Type B pancreatic cell (in vitro differentiated cells): Measurements from ENCODE around the gene C20orf202. TPM values are rescaled to one million over a fixed set of nuclear protein-coding genes. Genes with fewer than 3 reads are reported as not detected.

Experiments used
- DNase-seq: peaks from one replicate; pipeline ENCODE4 v3.0.0; 2021; ENCODE audit warnings: mixed read lengths; ENCODE audit not compliant: unreplicated experiment; ENCODE audit errors: extremely low spot score
- H3K27ac Mint-ChIP-seq: 2 replicates; pipeline ENCODE4 v1.8.0; 2021; ENCODE audit warnings: mild to moderate bottlenecking, mixed read lengths
- H3K27me3 Mint-ChIP-seq: 2 replicates; pipeline ENCODE4 v1.8.0; 2021; ENCODE audit warnings: mixed read lengths
- H3K36me3 Mint-ChIP-seq: 2 replicates; pipeline ENCODE4 v1.8.0; 2021; ENCODE audit warnings: mixed read lengths
- H3K4me1 Mint-ChIP-seq: one replicate; pipeline ENCODE4 v1.8.0; 2021; ENCODE audit warnings: mixed read lengths; ENCODE audit not compliant: unreplicated experiment
- H3K4me3 Mint-ChIP-seq: 2 replicates; pipeline ENCODE4 v1.8.0; 2021; ENCODE audit warnings: mild to moderate bottlenecking, mixed read lengths
- H3K9me3 Mint-ChIP-seq: 2 replicates; pipeline ENCODE4 v1.8.0; 2021; ENCODE audit warnings: mixed read lengths
- total RNA-seq: library from RNA; stranded (reverse); gene quantifications from 2 replicates; pipeline ENCODE4 v1.2.1, GENCODE V29; 2021; ENCODE audit warnings: low replicate concordance
- TF ChIP-seq, protein P1 (sequence below): fragments of 200-600 bp; sonication (generic); conservative IDR thresholded peaks from 2 replicates; pipeline ENCODE4 v1.5.0; 2021; ENCODE audit warnings: antibody characterized with exemption, mild to moderate bottlenecking

Gene C20orf202
- total RNA-seq, 1 donor from 2014 or later = 0.24 TPM

DNA sequence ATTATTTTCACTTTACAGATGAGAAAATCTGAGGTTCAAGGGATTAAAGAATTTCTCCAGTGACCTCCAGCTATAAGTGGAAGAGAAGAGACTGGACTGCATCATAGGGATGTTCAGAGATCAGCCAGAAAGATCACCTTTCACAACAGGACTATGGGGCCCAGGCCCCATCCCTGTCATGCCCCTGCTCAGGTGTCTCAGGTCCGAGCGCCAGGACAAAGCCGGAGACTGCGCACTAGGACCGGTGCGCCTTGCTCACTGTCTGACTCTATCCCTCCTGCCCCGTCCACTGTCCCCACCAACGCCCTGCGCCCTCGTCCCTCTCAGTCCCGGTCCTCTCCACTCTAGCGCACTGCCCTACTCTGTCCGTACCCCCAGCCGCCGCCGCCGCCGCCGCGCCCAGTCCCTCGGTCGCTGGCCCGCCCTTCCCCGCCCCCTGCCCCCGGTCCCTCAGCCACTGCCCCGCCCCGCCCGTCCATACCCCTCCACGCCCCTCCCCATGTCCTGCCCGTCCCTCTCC is 22.1 kb downstream of the C20orf202 start:
- Mint-ChIP-seq H3K4me1 (no peaks in the 10 kb centered on the region), H3K27ac (peak overlapping the region; percentile 51), H3K27me3 (peaks cover 46% of the 10 kb centered on the region), H3K36me3 (no peaks in the 10 kb centered on the region), H3K9me3 (no peaks in the 10 kb centered on the region), H3K4me3 (peak overlapping the region; percentile 85)
- TF ChIP-seq, protein P1, sequence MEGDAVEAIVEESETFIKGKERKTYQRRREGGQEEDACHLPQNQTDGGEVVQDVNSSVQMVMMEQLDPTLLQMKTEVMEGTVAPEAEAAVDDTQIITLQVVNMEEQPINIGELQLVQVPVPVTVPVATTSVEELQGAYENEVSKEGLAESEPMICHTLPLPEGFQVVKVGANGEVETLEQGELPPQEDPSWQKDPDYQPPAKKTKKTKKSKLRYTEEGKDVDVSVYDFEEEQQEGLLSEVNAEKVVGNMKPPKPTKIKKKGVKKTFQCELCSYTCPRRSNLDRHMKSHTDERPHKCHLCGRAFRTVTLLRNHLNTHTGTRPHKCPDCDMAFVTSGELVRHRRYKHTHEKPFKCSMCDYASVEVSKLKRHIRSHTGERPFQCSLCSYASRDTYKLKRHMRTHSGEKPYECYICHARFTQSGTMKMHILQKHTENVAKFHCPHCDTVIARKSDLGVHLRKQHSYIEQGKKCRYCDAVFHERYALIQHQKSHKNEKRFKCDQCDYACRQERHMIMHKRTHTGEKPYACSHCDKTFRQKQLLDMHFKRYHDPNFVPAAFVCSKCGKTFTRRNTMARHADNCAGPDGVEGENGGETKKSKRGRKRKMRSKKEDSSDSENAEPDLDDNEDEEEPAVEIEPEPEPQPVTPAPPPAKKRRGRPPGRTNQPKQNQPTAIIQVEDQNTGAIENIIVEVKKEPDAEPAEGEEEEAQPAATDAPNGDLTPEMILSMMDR = no peak
- DNase-seq = no peak

GRCh38 chr20:1225783-1226654 is 22.8 kb downstream of the C20orf202 start, which contains the start of gene RAD21L1:
RAD21L1 (plus strand) TSS chr20:1226044; CDS start chr20:1228454, 2,410 bp downstream.
- peak; percentile 91 for DNase-seq
- Mint-ChIP-seq H3K27me3 (peaks cover 46% of the 10 kb centered on the region), H3K4me3 (peak within 1 kb of the TSS; percentile 85), H3K4me1 (no peaks in the 10 kb centered on the region), H3K27ac (peak within 1 kb of the TSS; percentile 51), H3K9me3 (no peaks in the 10 kb centered on the region), H3K36me3 (no peaks in the 10 kb centered on the region)
- TF ChIP-seq, protein P1 = no peak

- Mint-ChIP-seq H3K4me3 (no peak overlapping the region), H3K27me3 (peaks cover 45% of the 10 kb centered on the region), H3K9me3 (no peaks in the 10 kb centered on the region), H3K4me1 (no peaks in the 10 kb centered on the region), H3K27ac (no peak overlapping the region), H3K36me3 (no peaks in the 10 kb centered on the region)
- no peak for DNase-seq
- TF ChIP-seq, protein P1 = no peak
These were observed 26.3 kb downstream of the C20orf202 start for GRCh38 chr20:1229541-1229940.

GRCh38 chr20:1232286-1233111 is 29.2 kb downstream of the C20orf202 start:
- no peak overlapping the region for H3K4me3 Mint-ChIP-seq
- no peaks in the 10 kb centered on the region for H3K36me3 Mint-ChIP-seq
- no peak for DNase-seq
- no peak overlapping the region for H3K27ac Mint-ChIP-seq
- H3K9me3 Mint-ChIP-seq = no peaks in the 10 kb centered on the region
- TF ChIP-seq, protein P1 = no peak
- H3K27me3 Mint-ChIP-seq = peaks cover 43% of the 10 kb centered on the region
- no peaks in the 10 kb centered on the region for H3K4me1 Mint-ChIP-seq

DNA sequence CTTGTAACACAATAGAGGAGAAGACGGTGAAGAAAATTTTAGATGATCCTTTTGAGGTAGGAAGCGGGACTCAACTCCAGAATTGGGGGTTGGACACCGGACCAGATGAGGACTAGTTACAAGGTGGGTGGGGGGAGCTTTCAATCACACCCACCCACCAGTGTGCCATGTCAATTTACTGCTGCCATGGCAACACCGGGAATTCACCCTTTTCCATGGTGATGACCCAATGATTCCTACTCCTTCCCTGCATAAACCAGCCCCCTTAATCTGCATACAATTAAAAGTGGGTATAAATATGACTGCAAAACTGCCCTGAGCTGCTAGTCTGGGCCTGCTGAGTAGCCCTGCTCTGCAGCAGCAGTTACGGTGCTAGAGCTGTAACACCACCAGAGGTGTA is 37.3 kb downstream of the C20orf202 start:
- peaks cover 51% of the 10 kb centered on the region for H3K27me3 Mint-ChIP-seq
- no peaks in the 10 kb centered on the region for H3K9me3 Mint-ChIP-seq
- no peak for DNase-seq
- H3K36me3 Mint-ChIP-seq = no peaks in the 10 kb centered on the region
- no peak overlapping the region for H3K27ac Mint-ChIP-seq
- H3K4me1 Mint-ChIP-seq = no peaks in the 10 kb centered on the region
- TF ChIP-seq, protein P1 = no peak
- H3K4me3 Mint-ChIP-seq = no peak overlapping the region
